Esophagus muscularis mucosa (tissue), 4 donors: ENCODE measurements around the gene ACOXL.

Experiments used
- CTCF ChIP-seq, 3 experiments: fragments of 200-600 bp in 2 of 3; fragments of 450-650 bp in 1 of 3; sonication (generic) in 2 of 3; IDR thresholded peaks; one replicate each; pipeline ENCODE4 v1.5.1; 2017 to 2019; ENCODE audit warnings: antibody characterized with exemption in 3 of 3, mild to moderate bottlenecking in 2 of 3, moderate library complexity in 1 of 3
- EP300 ChIP-seq: sonication (generic); formaldehyde crosslinking; IDR thresholded peaks from one replicate; pipeline ENCODE4 v1.6.1; 2017; ENCODE audit warnings: antibody characterized with exemption
- POLR2AphosphoS5 ChIP-seq, 2 donors: sonication (generic); formaldehyde crosslinking; IDR thresholded peaks; one replicate each; pipeline ENCODE4 v1.6.1; 2017; ENCODE audit warnings: antibody characterized with exemption in 2 of 2

DNA sequence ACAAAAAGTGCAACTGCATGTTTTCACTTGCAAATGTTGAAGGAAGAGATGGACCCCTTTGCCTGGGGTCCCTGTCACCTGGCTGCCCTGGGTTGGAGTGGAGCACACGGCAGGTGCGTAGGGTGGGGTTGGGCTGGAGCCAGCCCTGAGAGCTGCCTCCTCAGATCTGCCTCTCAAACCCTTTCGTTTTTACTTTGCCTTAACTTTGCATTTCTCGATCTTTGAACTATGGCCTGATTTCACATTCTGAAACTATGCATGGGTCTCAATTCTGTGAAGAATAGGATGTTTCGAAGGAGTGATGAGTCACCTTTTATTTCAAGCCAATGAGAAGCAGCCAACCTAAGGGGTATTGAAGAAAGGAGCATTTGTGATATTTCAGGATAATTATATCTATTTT is 132.8 kb downstream of the ACOXL start:
- no peak for TF ChIP-seq CTCF (IDR thresholded peaks at IDR 0.05)
- TF ChIP-seq POLR2AphosphoS5 (IDR thresholded peaks at IDR 0.05): no peak
- TF ChIP-seq EP300: no peak
